BLaER1 treated with 17β-estradiol and CSF1 and Interleukin-3, amounts not matched to agents 10 nM and 100 nM (cell line): Measurements from ENCODE around the gene CD6.

Experiments used
- H3K27ac ChIP-seq, 11 experiments: shearing (Covaris generic); formaldehyde crosslinking; 2 replicates each; pipeline ENCODE4 v1.8.1; 2022
- H3K27me3 ChIP-seq, 11 experiments: shearing (Covaris generic); formaldehyde crosslinking; 2 replicates each; pipeline ENCODE4 v1.8.1; 2022
- H3K36me3 ChIP-seq, 11 experiments: shearing (Covaris generic); formaldehyde crosslinking; 2 replicates each; pipeline ENCODE4 v1.8.1; 2022
- H3K4me1 ChIP-seq, 10 experiments: shearing (Covaris generic); formaldehyde crosslinking; 2 replicates each; pipeline ENCODE4 v1.8.1; 2022
- H3K4me2 ChIP-seq, 11 experiments: shearing (Covaris generic); formaldehyde crosslinking; 2 replicates each; pipeline ENCODE4 v1.8.1; 2022
- H3K4me3 ChIP-seq, 10 experiments: shearing (Covaris generic); formaldehyde crosslinking; 2 replicates each; pipeline ENCODE4 v1.8.1; 2022
- H3K9ac ChIP-seq, 11 experiments: shearing (Covaris generic); formaldehyde crosslinking; 2 replicates each; pipeline ENCODE4 v1.8.1; 2022
- H3K9me3 ChIP-seq, 11 experiments: shearing (Covaris generic); formaldehyde crosslinking; replicated peaks in 1 of 11; 2 replicates each; pipeline ENCODE4 v1.8.1; 2022
- H4K20me1 ChIP-seq, 11 experiments: shearing (Covaris generic); formaldehyde crosslinking; 2 replicates each; pipeline ENCODE4 v1.8.1; 2022
- Cebpa-rat ChIP-seq, 11 experiments: shearing (Covaris generic); IDR thresholded peaks; 2 replicates each; pipeline ENCODE4 v1.8.1; 2022

Gene CD6

GRCh38 chr11:60974726-60975125 lies 3.2 kb downstream of the CD6 start:
- Histone ChIP-seq H3K27me3 (peaks cover 20 to 39% (median 31%) of the 10 kb centered on the region in 11 experiments), H3K9ac (no peak overlapping the region), H3K4me2 (peak overlapping the region in 5 of 11 experiments; percentile 20 to 47 (median 33); a peak in 7 of 22 replicates), H3K36me3 (no peaks in the 10 kb centered on the region), H3K4me3 (no peak overlapping the region), H4K20me1 (0 out of 22 replicates have a peak, but pooled peaks cover 0 to 4% (median 0%) of the 10 kb centered on the region in 11 experiments), H3K9me3 (no peaks in the 10 kb centered on the region), H3K27ac (no peak overlapping the region), H3K4me1 (peaks cover 43 to 76% (median 65%) of the 10 kb centered on the region in 10 experiments)
- no peak for TF ChIP-seq Cebpa-rat (IDR thresholded peaks at IDR 0.05)

GRCh38 chr11:60977224-60977623 lies 5.7 kb downstream of the CD6 start:
- Histone ChIP-seq H3K9ac (0 out of 22 replicates have a peak overlapping the region, but pooled peaks of 1 of the 11 experiments have one; percentile 23), H3K27ac (peak overlapping the region in 2 of 11 experiments; percentile 1 to 22; a peak in 2 of 22 replicates), H3K36me3 (no peaks in the 10 kb centered on the region), H3K4me3 (no peak overlapping the region), H3K27me3 (peaks cover 19 to 26% (median 22%) of the 10 kb centered on the region in 11 experiments), H3K9me3 (no peaks in the 10 kb centered on the region), H3K4me2 (peak overlapping the region; percentile 68 to 93 (median 85)), H3K4me1 (peaks cover 25 to 59% (median 48%) of the 10 kb centered on the region in 10 experiments), H4K20me1 (0 out of 22 replicates have a peak, but pooled peaks cover 0 to 4% (median 0%) of the 10 kb centered on the region in 11 experiments)
- no peak for TF ChIP-seq Cebpa-rat (IDR thresholded peaks at IDR 0.05)

GRCh38 chr11:60977836-60978235 lies 6.4 kb downstream of the CD6 start:
- Histone ChIP-seq H3K27me3 (peaks cover 12 to 20% (median 16%) of the 10 kb centered on the region in 11 experiments; a peak in 21 of 22 replicates), H3K27ac (peak overlapping the region in 2 of 11 experiments; percentile 33 to 50; a peak in 3 of 22 replicates), H3K4me2 (peak overlapping the region; percentile 68 to 93 (median 85)), H4K20me1 (0 out of 22 replicates have a peak, but pooled peaks cover 0 to 3% (median 0%) of the 10 kb centered on the region in 11 experiments), H3K9ac (0 out of 22 replicates have a peak overlapping the region, but pooled peaks of 1 of the 11 experiments have one; percentile 2), H3K4me1 (peaks cover 25 to 53% (median 43%) of the 10 kb centered on the region in 10 experiments), H3K9me3 (no peaks in the 10 kb centered on the region), H3K4me3 (no peak overlapping the region; a peak in 1 of 20 replicates), H3K36me3 (no peaks in the 10 kb centered on the region)
- TF ChIP-seq Cebpa-rat (IDR thresholded peaks at IDR 0.05), result no peak

- Histone ChIP-seq H4K20me1 (no peaks in the 10 kb centered on the region), H3K9ac (peak overlapping the region in 2 of 11 experiments; percentile 2 to 20; a peak in 1 of 22 replicates), H3K4me3 (no peak overlapping the region; a peak in 1 of 20 replicates), H3K36me3 (no peaks in the 10 kb centered on the region), H3K4me1 (peaks cover 25 to 47% (median 42%) of the 10 kb centered on the region in 10 experiments), H3K9me3 (no peaks in the 10 kb centered on the region), H3K27me3 (peaks cover 4 to 11% (median 7%) of the 10 kb centered on the region in 11 experiments; a peak in 18 of 22 replicates), H3K4me2 (peak overlapping the region; percentile 68 to 93 (median 85)), H3K27ac (peak overlapping the region in 2 of 11 experiments; percentile 33 to 50; a peak in 3 of 22 replicates)
- no peak for TF ChIP-seq Cebpa-rat (IDR thresholded peaks at IDR 0.05)
Measured at GRCh38 chr11:60978546-60979380, 7.3 kb downstream of the CD6 start.

GRCh38 chr11:60981515-60981914 lies 10.0 kb downstream of the CD6 start:
- TF ChIP-seq Cebpa-rat (IDR thresholded peaks at IDR 0.05), result no peak
- no peaks in the 10 kb centered on the region for H3K27me3 ChIP-seq
- no peaks in the 10 kb centered on the region for H3K36me3 ChIP-seq
- H3K9me3 ChIP-seq, result no peaks in the 10 kb centered on the region
- no peaks in the 10 kb centered on the region for H4K20me1 ChIP-seq
- no peak overlapping the region for H3K9ac ChIP-seq
- H3K27ac ChIP-seq, result no peak overlapping the region
- peaks cover 34 to 41% (median 39%) of the 10 kb centered on the region in 10 experiments for H3K4me1 ChIP-seq
- H3K4me3 ChIP-seq, result no peak overlapping the region
- no peak overlapping the region for H3K4me2 ChIP-seq

GRCh38 chr11:60982184-60982583 lies 10.7 kb downstream of the CD6 start:
- H3K27me3 ChIP-seq, result no peaks in the 10 kb centered on the region
- H3K9ac ChIP-seq, result no peak overlapping the region
- no peak overlapping the region for H3K4me2 ChIP-seq
- peaks cover 27 to 41% (median 33%) of the 10 kb centered on the region in 10 experiments for H3K4me1 ChIP-seq
- no peaks in the 10 kb centered on the region for H3K36me3 ChIP-seq
- no peak for TF ChIP-seq Cebpa-rat (IDR thresholded peaks at IDR 0.05)
- no peaks in the 10 kb centered on the region for H4K20me1 ChIP-seq
- H3K4me3 ChIP-seq, result no peak overlapping the region
- no peak overlapping the region for H3K27ac ChIP-seq
- no peaks in the 10 kb centered on the region for H3K9me3 ChIP-seq

- peaks cover 0 to 8% (median 0%) of the 10 kb centered on the region in 11 experiments; a peak in 2 of 22 replicates for H3K27me3 ChIP-seq
- no peak overlapping the region for H3K4me3 ChIP-seq
- H3K36me3 ChIP-seq, result no peaks in the 10 kb centered on the region
- TF ChIP-seq Cebpa-rat (IDR thresholded peaks at IDR 0.05), result no peak
- H3K9me3 ChIP-seq, result no peaks in the 10 kb centered on the region
- no peak overlapping the region for H3K27ac ChIP-seq
- no peak overlapping the region for H3K9ac ChIP-seq
- peaks cover 10 to 27% (median 18%) of the 10 kb centered on the region in 10 experiments for H3K4me1 ChIP-seq
- H3K4me2 ChIP-seq, result no peak overlapping the region
- no peaks in the 10 kb centered on the region for H4K20me1 ChIP-seq
Measured at GRCh38 chr11:60984149-60984548, 12.7 kb downstream of the CD6 start.

GRCh38 chr11:60984636-60985035 lies 13.2 kb downstream of the CD6 start:
- Histone ChIP-seq H3K4me2 (no peak overlapping the region), H3K36me3 (no peaks in the 10 kb centered on the region), H3K4me3 (no peak overlapping the region), H3K27ac (no peak overlapping the region), H4K20me1 (no peaks in the 10 kb centered on the region), H3K9me3 (no peaks in the 10 kb centered on the region), H3K9ac (no peak overlapping the region), H3K4me1 (peaks cover 10 to 26% (median 18%) of the 10 kb centered on the region in 10 experiments), H3K27me3 (peaks cover 0 to 11% (median 0%) of the 10 kb centered on the region in 11 experiments; a peak in 3 of 22 replicates)
- no peak for TF ChIP-seq Cebpa-rat (IDR thresholded peaks at IDR 0.05)

GRCh38 chr11:60985501-60985900 lies 14.0 kb downstream of the CD6 start:
- H3K9ac ChIP-seq, result no peak overlapping the region
- no peaks in the 10 kb centered on the region for H3K36me3 ChIP-seq
- peak overlapping the region in 1 of 11 experiments; percentile 52; a peak in 1 of 22 replicates for H3K4me2 ChIP-seq
- H4K20me1 ChIP-seq, result no peaks in the 10 kb centered on the region
- no peak for TF ChIP-seq Cebpa-rat (IDR thresholded peaks at IDR 0.05)
- H3K9me3 ChIP-seq, result no peaks in the 10 kb centered on the region
- peaks cover 0 to 11% (median 0%) of the 10 kb centered on the region in 11 experiments; a peak in 3 of 22 replicates for H3K27me3 ChIP-seq
- no peak overlapping the region for H3K27ac ChIP-seq
- H3K4me3 ChIP-seq, result no peak overlapping the region
- peaks cover 8 to 26% (median 18%) of the 10 kb centered on the region in 10 experiments for H3K4me1 ChIP-seq
